Upper lobe of left lung (tissue), 6 donors: ENCODE measurements around the gene GLYATL3. TPM values are rescaled to one million over a fixed set of nuclear protein-coding genes. Genes with fewer than 3 reads are reported as not detected.

Experiments used
- ATAC-seq, 2 donors: fragments of 200-7000 bp; cut with Tn5 transposase; one replicate each; pipeline ENCODE4 v1.9.1; 2022; ENCODE audit warnings: mild to moderate bottlenecking in 2 of 2, moderate library complexity in 2 of 2; ENCODE audit not compliant: low FRiP score in 2 of 2
- DNase-seq, 2 donors: peaks; one replicate each; pipeline ENCODE4 v3.0.0-alpha.2; 2019 to 2020
- H3K27ac ChIP-seq, 4 donors: fragments of 200-600 bp; sonication (generic); one replicate each; pipeline ENCODE4 v1.5.1; 2016 to 2019
- H3K27me3 ChIP-seq, 4 donors: fragments of 200-600 bp; sonication (generic); one replicate each; pipeline ENCODE4 v1.5.1; 2017 to 2019
- H3K36me3 ChIP-seq, 4 donors: fragments of 200-600 bp; sonication (generic); one replicate each; pipeline ENCODE4 v1.5.1; 2016 to 2019
- H3K4me1 ChIP-seq, 4 donors: fragments of 200-600 bp; sonication (generic); one replicate each; pipeline ENCODE4 v1.5.1; 2018 to 2019
- H3K4me3 ChIP-seq, 4 donors: fragments of 200-600 bp; sonication (generic); one replicate each; pipeline ENCODE4 v1.5.1; 2017 to 2019; ENCODE audit warnings: mild to moderate bottlenecking in 2 of 4, moderate library complexity in 1 of 4
- H3K9me3 ChIP-seq, 4 donors: fragments of 200-600 bp; sonication (generic); one replicate each; pipeline ENCODE4 v1.5.1; 2018 to 2019
- CTCF ChIP-seq, 6 experiments: fragments of 450-650 bp in 4 of 6; fragments of 200-600 bp in 2 of 6; sonication (generic) in 2 of 6; IDR thresholded peaks; one replicate each; pipeline ENCODE4 v1.5.1; 2016 to 2019; ENCODE audit warnings: antibody characterized with exemption in 6 of 6
- EP300 ChIP-seq, 4 donors: sonication (generic); formaldehyde crosslinking; IDR thresholded peaks; one replicate each; pipeline ENCODE4 v1.5.1; 2017; ENCODE audit warnings: antibody characterized with exemption in 4 of 4, control low read depth in 2 of 4
- POLR2A ChIP-seq, 4 donors: fragments of 450-650 bp; IDR thresholded peaks; one replicate each; pipeline ENCODE4 v1.5.1; 2016 to 2017; ENCODE audit warnings: antibody characterized with exemption in 4 of 4, mild to moderate bottlenecking in 2 of 4
- POLR2AphosphoS5 ChIP-seq, 2 donors: sonication (generic); formaldehyde crosslinking; IDR thresholded peaks; one replicate each; pipeline ENCODE4 v1.5.1; 2017; ENCODE audit warnings: antibody characterized with exemption in 2 of 2
- WGBS, 2 donors: methylation state at CpG; one replicate each; pipeline ENCODE4 v1.1.5; 2017 to 2018; 5-methylcytosine and 5-hydroxymethylcytosine counted together
- total RNA-seq, 6 donors: library from RNA; depleted of rRNA in 4 of 6; stranded (reverse); fragments of >200 nt in 4 of 6; gene quantifications; one replicate each; pipeline versions ENCODE4 v1.1.0 to v1.2.1, GENCODE V29; 2016 to 2021
- donor health status: DM: no; HTN: no; CAD: no; lungs with moderate emphysema.
- donor health status: DM: no; HTN: yes; CAD: no; lungs with severe emphysema.

The GLYATL3 gene
- total RNA-seq, 6 donors from 2014 or later, result not detected

GRCh38 chr6:49531774-49532569 is 32.2 kb downstream of the GLYATL3 start:
- Histone ChIP-seq H3K9me3 (no peaks in the 10 kb centered on the region), H3K4me1 (no peaks in the 10 kb centered on the region), H3K36me3 (no peaks in the 10 kb centered on the region), H3K27ac (no peak overlapping the region), H3K4me3 (no peak overlapping the region), H3K27me3 (no peaks in the 10 kb centered on the region)
- TF ChIP-seq CTCF (IDR thresholded peaks at IDR 0.05) (peak; percentile 22 to 75 (median 52)), EP300 (IDR thresholded peaks at IDR 0.05) (no peak), POLR2AphosphoS5 (IDR thresholded peaks at IDR 0.05) (no peak), POLR2A (IDR thresholded peaks at IDR 0.05) (no peak)
- peak; percentile 73 to 77 for ATAC-seq
- WGBS, 2 donors, result 6 to 7% methylated on average over 3 of the region's 3 CpGs
- no peak for DNase-seq

- Histone ChIP-seq H3K4me1 (no peaks in the 10 kb centered on the region), H3K27ac (no peak overlapping the region), H3K4me3 (no peak overlapping the region), H3K9me3 (no peaks in the 10 kb centered on the region), H3K36me3 (no peaks in the 10 kb centered on the region), H3K27me3 (no peaks in the 10 kb centered on the region)
- no peak for TF ChIP-seq POLR2AphosphoS5 (IDR thresholded peaks at IDR 0.05)
- TF ChIP-seq EP300 (IDR thresholded peaks at IDR 0.05), result no peak
- no peak for ATAC-seq
- DNase-seq, result no peak
- WGBS, 2 donors, result 74 to 75% methylated on average over 5 of the region's 5 CpGs
These were observed 36.1 kb downstream of the GLYATL3 start for GRCh38 chr6:49535795-49536194.

- ATAC-seq (no peak), DNase-seq (no peak)
- Histone ChIP-seq H3K4me1 (no peaks in the 10 kb centered on the region), H3K9me3 (no peaks in the 10 kb centered on the region), H3K27ac (no peak overlapping the region), H3K4me3 (no peak overlapping the region), H3K27me3 (no peaks in the 10 kb centered on the region), H3K36me3 (no peaks in the 10 kb centered on the region)
- WGBS, 2 donors, result 93 to 99% methylated on average over 3 of the region's 3 CpGs
- TF ChIP-seq POLR2A (IDR thresholded peaks at IDR 0.05) (no peak), POLR2AphosphoS5 (IDR thresholded peaks at IDR 0.05) (no peak), CTCF (IDR thresholded peaks at IDR 0.05) (no peak), EP300 (IDR thresholded peaks at IDR 0.05) (no peak)
These were observed 39.4 kb downstream of the GLYATL3 start for GRCh38 chr6:49539102-49539501.

GRCh38 chr6:49540614-49541013 is 40.9 kb downstream of the GLYATL3 start:
- Histone ChIP-seq H3K9me3 (no peaks in the 10 kb centered on the region), H3K36me3 (no peaks in the 10 kb centered on the region), H3K27ac (no peak overlapping the region), H3K27me3 (no peaks in the 10 kb centered on the region), H3K4me1 (no peaks in the 10 kb centered on the region), H3K4me3 (no peak overlapping the region)
- DNase-seq, result no peak
- TF ChIP-seq POLR2AphosphoS5 (IDR thresholded peaks at IDR 0.05) (no peak), EP300 (IDR thresholded peaks at IDR 0.05) (no peak), CTCF (IDR thresholded peaks at IDR 0.05) (no peak), POLR2A (IDR thresholded peaks at IDR 0.05) (no peak)
- ATAC-seq, result no peak

- no peak for DNase-seq
- Histone ChIP-seq H3K27me3 (no peaks in the 10 kb centered on the region), H3K4me1 (no peaks in the 10 kb centered on the region), H3K4me3 (no peak overlapping the region), H3K9me3 (no peaks in the 10 kb centered on the region), H3K36me3 (no peaks in the 10 kb centered on the region), H3K27ac (no peak overlapping the region)
- 30 to 42% methylated on average over 1 of the region's 1 CpG for WGBS, 2 donors
- TF ChIP-seq POLR2AphosphoS5 (IDR thresholded peaks at IDR 0.05), result no peak
- TF ChIP-seq CTCF (IDR thresholded peaks at IDR 0.05), result no peak
- no peak for TF ChIP-seq EP300 (IDR thresholded peaks at IDR 0.05)
- TF ChIP-seq POLR2A (IDR thresholded peaks at IDR 0.05), result no peak
- no peak for ATAC-seq
These were observed 41.5 kb downstream of the GLYATL3 start for GRCh38 chr6:49541210-49541724.
